ENCODE data around the gene UFD1.

The UFD1 gene

GRCh38 chr22:19490628-19491230 is 11.7 kb upstream of the UFD1 start:
- Histone ChIP-seq H3K9me3 (ENCODE audit: insufficient read depth, low read depth, low read length) (no peaks in the 10 kb centered on the region), H3K27ac (ENCODE audit: low read length) (no peak overlapping the region), H3K9ac (ENCODE audit: low read depth, low read length) (no peak overlapping the region), H3K4me3 (ENCODE audit: low read length) (no peak overlapping the region), H3K27me3 (ENCODE audit: insufficient read depth, low read length) (no peaks in the 10 kb centered on the region), H3K36me3 (ENCODE audit: insufficient read depth, low read depth, low read length) (peaks cover 81% of the 10 kb centered on the region), H3K4me1 (ENCODE audit: insufficient read depth, low read length) (no peaks in the 10 kb centered on the region)

- H3K9ac ChIP-seq (ENCODE audit: low read depth, low read length) = no peak overlapping the region
- no peaks in the 10 kb centered on the region for H3K27me3 ChIP-seq (ENCODE audit: insufficient read depth, low read length)
- peaks cover 81% of the 10 kb centered on the region for H3K36me3 ChIP-seq (ENCODE audit: insufficient read depth, low read depth, low read length)
- no peaks in the 10 kb centered on the region for H3K4me1 ChIP-seq (ENCODE audit: insufficient read depth, low read length)
- H3K4me3 ChIP-seq (ENCODE audit: low read length) = no peak overlapping the region
- no peak overlapping the region for H3K27ac ChIP-seq (ENCODE audit: low read length)
- H3K9me3 ChIP-seq (ENCODE audit: insufficient read depth, low read depth, low read length) = no peaks in the 10 kb centered on the region
These were observed 10.2 kb upstream of the UFD1 start for GRCh38 chr22:19488884-19489843.

- Histone ChIP-seq H3K4me3 (ENCODE audit: low read length) (no peak overlapping the region), H3K9me3 (ENCODE audit: insufficient read depth, low read depth, low read length) (no peaks in the 10 kb centered on the region), H3K27ac (ENCODE audit: low read length) (no peak overlapping the region), H3K27me3 (ENCODE audit: insufficient read depth, low read length) (no peaks in the 10 kb centered on the region), H3K9ac (ENCODE audit: low read depth, low read length) (no peak overlapping the region), H3K4me1 (ENCODE audit: insufficient read depth, low read length) (no peaks in the 10 kb centered on the region), H3K36me3 (ENCODE audit: insufficient read depth, low read depth, low read length) (peaks cover 82% of the 10 kb centered on the region)
These were observed 9.3 kb upstream of the UFD1 start for GRCh38 chr22:19488285-19488684.

- Histone ChIP-seq H3K9ac (ENCODE audit: low read depth, low read length) (no peak overlapping the region), H3K4me3 (ENCODE audit: low read length) (no peak overlapping the region), H3K27ac (ENCODE audit: low read length) (no peak overlapping the region), H3K27me3 (ENCODE audit: insufficient read depth, low read length) (no peaks in the 10 kb centered on the region), H3K4me1 (ENCODE audit: insufficient read depth, low read length) (no peaks in the 10 kb centered on the region), H3K9me3 (ENCODE audit: insufficient read depth, low read depth, low read length) (no peaks in the 10 kb centered on the region), H3K36me3 (ENCODE audit: insufficient read depth, low read depth, low read length) (peaks cover 66% of the 10 kb centered on the region)
These were observed 4.7 kb upstream of the UFD1 start for GRCh38 chr22:19483481-19484244.

- Histone ChIP-seq H3K27ac (ENCODE audit: low read length) (no peak overlapping the region), H3K27me3 (ENCODE audit: insufficient read depth, low read length) (no peaks in the 10 kb centered on the region), H3K9ac (ENCODE audit: low read depth, low read length) (no peak overlapping the region), H3K4me3 (ENCODE audit: low read length) (no peak overlapping the region), H3K4me1 (ENCODE audit: insufficient read depth, low read length) (no peaks in the 10 kb centered on the region), H3K9me3 (ENCODE audit: insufficient read depth, low read depth, low read length) (no peaks in the 10 kb centered on the region), H3K36me3 (ENCODE audit: insufficient read depth, low read depth, low read length) (peaks cover 52% of the 10 kb centered on the region)
These were observed 3.3 kb upstream of the UFD1 start for GRCh38 chr22:19482297-19482696.

- Histone ChIP-seq H3K9ac (ENCODE audit: low read depth, low read length) (peak overlapping the region; percentile 96; the same call in 1 of the 2 replicates), H3K9me3 (ENCODE audit: insufficient read depth, low read depth, low read length) (no peaks in the 10 kb centered on the region), H3K27ac (ENCODE audit: low read length) (no peak overlapping the region), H3K27me3 (ENCODE audit: insufficient read depth, low read length) (no peaks in the 10 kb centered on the region), H3K36me3 (ENCODE audit: insufficient read depth, low read depth, low read length) (peaks cover 44% of the 10 kb centered on the region), H3K4me1 (ENCODE audit: insufficient read depth, low read length) (no peaks in the 10 kb centered on the region), H3K4me3 (ENCODE audit: low read length) (peak overlapping the region; percentile 83)
These were observed 1.8 kb upstream of the UFD1 start for GRCh38 chr22:19480789-19481188.

- peak overlapping the region; percentile 96 for H3K9ac ChIP-seq (ENCODE audit: low read depth, low read length)
- no peaks in the 10 kb centered on the region for H3K27me3 ChIP-seq (ENCODE audit: insufficient read depth, low read length)
- H3K27ac ChIP-seq (ENCODE audit: low read length) = no peak overlapping the region
- peak overlapping the region; percentile 83 for H3K4me3 ChIP-seq (ENCODE audit: low read length)
- no peaks in the 10 kb centered on the region for H3K9me3 ChIP-seq (ENCODE audit: insufficient read depth, low read depth, low read length)
- H3K4me1 ChIP-seq (ENCODE audit: insufficient read depth, low read length) = no peaks in the 10 kb centered on the region
- H3K36me3 ChIP-seq (ENCODE audit: insufficient read depth, low read depth, low read length) = peaks cover 44% of the 10 kb centered on the region
These were observed 1.2 kb upstream of the UFD1 start for GRCh38 chr22:19480173-19480568.

GRCh38 chr22:19479355-19480172 is 571 bp upstream of the UFD1 start, which contains the start of gene CDC45:
TSS of gene CDC45 (plus strand) at chr22:19479920. CDS start at chr22:19479969, 49 bp downstream.
- H3K36me3 ChIP-seq (ENCODE audit: insufficient read depth, low read depth, low read length) = peaks cover 42% of the 10 kb centered on the region

GRCh38 chr22:19478045-19478900 is 720 bp downstream of the UFD1 start:
- Histone ChIP-seq H3K4me3 (ENCODE audit: low read length) (peak overlapping the region; percentile 83), H3K27me3 (ENCODE audit: insufficient read depth, low read length) (no peaks in the 10 kb centered on the region), H3K4me1 (ENCODE audit: insufficient read depth, low read length) (no peaks in the 10 kb centered on the region), H3K27ac (ENCODE audit: low read length) (peak overlapping the region; percentile 54), H3K9me3 (ENCODE audit: insufficient read depth, low read depth, low read length) (no peaks in the 10 kb centered on the region), H3K9ac (ENCODE audit: low read depth, low read length) (peak overlapping the region; percentile 96), H3K36me3 (ENCODE audit: insufficient read depth, low read depth, low read length) (peaks cover 39% of the 10 kb centered on the region)

More at GRCh38 chr22:19479355-19480172, 571 bp upstream of the UFD1 start, which contains the start of gene CDC45:
- Histone ChIP-seq H3K9me3 (ENCODE audit: insufficient read depth, low read depth, low read length) (no peaks in the 10 kb centered on the region), H3K27ac (ENCODE audit: low read length) (peak within 1 kb of the TSS; percentile 99), H3K9ac (ENCODE audit: low read depth, low read length) (peak within 1 kb of the TSS; percentile 96), H3K4me3 (ENCODE audit: low read length) (peak within 1 kb of the TSS; percentile 83), H3K27me3 (ENCODE audit: insufficient read depth, low read length) (no peaks in the 10 kb centered on the region), H3K4me1 (ENCODE audit: insufficient read depth, low read length) (no peaks in the 10 kb centered on the region)

- Histone ChIP-seq H3K9ac (ENCODE audit: low read depth, low read length) (peak overlapping the region; percentile 96; the same call in 1 of the 2 replicates), H3K4me3 (ENCODE audit: low read length) (peak overlapping the region; percentile 83), H3K4me1 (ENCODE audit: insufficient read depth, low read length) (no peaks in the 10 kb centered on the region), H3K27me3 (ENCODE audit: insufficient read depth, low read length) (no peaks in the 10 kb centered on the region), H3K9me3 (ENCODE audit: insufficient read depth, low read depth, low read length) (no peaks in the 10 kb centered on the region), H3K27ac (ENCODE audit: low read length) (no peak overlapping the region), H3K36me3 (ENCODE audit: insufficient read depth, low read depth, low read length) (peaks cover 39% of the 10 kb centered on the region)
These were observed 1.5 kb downstream of the UFD1 start for GRCh38 chr22:19477321-19478044.
